ENCODE measurements around the gene MEGF11. TPM values are rescaled to one million over a fixed set of nuclear protein-coding genes. Genes with fewer than 3 reads are reported as not detected.

MEGF11 gene
- total RNA-seq, 1 experiment from 2014 or later = not detected

- Histone ChIP-seq H3K4me2 (ENCODE audit: low read depth, low read length, poor library complexity, severe bottlenecking) (no peak overlapping the region), H3K27ac (ENCODE audit: low read length) (no peak overlapping the region), H3K4me3 (ENCODE audit: low read length) (no peak overlapping the region), H4K20me1 (ENCODE audit: insufficient read depth, low read depth, low read length) (no peaks in the 10 kb centered on the region), H3K36me3 (ENCODE audit: insufficient read depth, low read length) (no peaks in the 10 kb centered on the region), H3K79me2 (ENCODE audit: low read length) (no peaks in the 10 kb centered on the region), H3K9me3 (ENCODE audit: low read length) (no peaks in the 10 kb centered on the region), H3K9ac (ENCODE audit: low read length) (no peak overlapping the region), H3K27me3 (ENCODE audit: low read length) (no peaks in the 10 kb centered on the region), H3K9me2 (replicated peaks; ENCODE audit: insufficient read depth, low read length) (no peaks in the 10 kb centered on the region), H3K4me1 (ENCODE audit: low read length) (no peaks in the 10 kb centered on the region), H2AFZ (ENCODE audit: low read length) (no peak overlapping the region)
- DNase-seq = no peak
Observed at GRCh38 chr15:66142285-66142684, 111.3 kb downstream of the MEGF11 start.

GRCh38 chr15:66139591-66140207, 113.9 kb downstream of the MEGF11 start:
- no peak overlapping the region for H3K4me3 ChIP-seq (ENCODE audit: low read length)
- no peaks in the 10 kb centered on the region for H4K20me1 ChIP-seq (ENCODE audit: insufficient read depth, low read depth, low read length)
- H2AFZ ChIP-seq (ENCODE audit: low read length) = no peak overlapping the region
- H3K9me2 ChIP-seq (replicated peaks; ENCODE audit: insufficient read depth, low read length) = no peaks in the 10 kb centered on the region
- no peak overlapping the region for H3K27ac ChIP-seq (ENCODE audit: low read length)
- H3K36me3 ChIP-seq (ENCODE audit: insufficient read depth, low read length) = no peaks in the 10 kb centered on the region
- no peak overlapping the region for H3K4me2 ChIP-seq (ENCODE audit: low read depth, low read length, poor library complexity, severe bottlenecking)
- no peak for DNase-seq
- no peak overlapping the region for H3K9ac ChIP-seq (ENCODE audit: low read length)
- no peaks in the 10 kb centered on the region for H3K79me2 ChIP-seq (ENCODE audit: low read length)
- H3K4me1 ChIP-seq (ENCODE audit: low read length) = no peaks in the 10 kb centered on the region
- H3K9me3 ChIP-seq (ENCODE audit: low read length) = no peaks in the 10 kb centered on the region
- no peaks in the 10 kb centered on the region for H3K27me3 ChIP-seq (ENCODE audit: low read length)

GRCh38 chr15:66138892-66139590, 114.5 kb downstream of the MEGF11 start:
- Histone ChIP-seq H3K9ac (ENCODE audit: low read length) (no peak overlapping the region), H2AFZ (ENCODE audit: low read length) (no peak overlapping the region), H3K9me2 (replicated peaks; ENCODE audit: insufficient read depth, low read length) (no peaks in the 10 kb centered on the region), H4K20me1 (ENCODE audit: insufficient read depth, low read depth, low read length) (no peaks in the 10 kb centered on the region), H3K27ac (ENCODE audit: low read length) (no peak overlapping the region), H3K27me3 (ENCODE audit: low read length) (no peaks in the 10 kb centered on the region), H3K4me1 (ENCODE audit: low read length) (no peaks in the 10 kb centered on the region), H3K4me3 (ENCODE audit: low read length) (no peak overlapping the region), H3K36me3 (ENCODE audit: insufficient read depth, low read length) (no peaks in the 10 kb centered on the region), H3K79me2 (ENCODE audit: low read length) (no peaks in the 10 kb centered on the region), H3K9me3 (ENCODE audit: low read length) (no peaks in the 10 kb centered on the region), H3K4me2 (ENCODE audit: low read depth, low read length, poor library complexity, severe bottlenecking) (no peak overlapping the region)
- DNase-seq = no peak

- H3K79me2 ChIP-seq (ENCODE audit: low read length) = no peaks in the 10 kb centered on the region
- DNase-seq = no peak
- no peak overlapping the region for H2AFZ ChIP-seq (ENCODE audit: low read length)
- H3K4me3 ChIP-seq (ENCODE audit: low read length) = no peak overlapping the region
- H3K27me3 ChIP-seq (ENCODE audit: low read length) = no peaks in the 10 kb centered on the region
- H3K9me3 ChIP-seq (ENCODE audit: low read length) = no peaks in the 10 kb centered on the region
- H3K4me1 ChIP-seq (ENCODE audit: low read length) = no peaks in the 10 kb centered on the region
- H3K4me2 ChIP-seq (ENCODE audit: low read depth, low read length, poor library complexity, severe bottlenecking) = no peak overlapping the region
- no peak overlapping the region for H3K27ac ChIP-seq (ENCODE audit: low read length)
- H3K9ac ChIP-seq (ENCODE audit: low read length) = no peak overlapping the region
- H3K36me3 ChIP-seq (ENCODE audit: insufficient read depth, low read length) = no peaks in the 10 kb centered on the region
- no peaks in the 10 kb centered on the region for H4K20me1 ChIP-seq (ENCODE audit: insufficient read depth, low read depth, low read length)
- H3K9me2 ChIP-seq (replicated peaks; ENCODE audit: insufficient read depth, low read length) = no peaks in the 10 kb centered on the region
Observed at GRCh38 chr15:66138096-66138783, 115.3 kb downstream of the MEGF11 start.

- Histone ChIP-seq H3K79me2 (ENCODE audit: low read length) (no peaks in the 10 kb centered on the region), H3K36me3 (ENCODE audit: insufficient read depth, low read length) (no peaks in the 10 kb centered on the region), H3K9me2 (replicated peaks; ENCODE audit: insufficient read depth, low read length) (no peaks in the 10 kb centered on the region), H3K27ac (ENCODE audit: low read length) (no peak overlapping the region), H3K27me3 (ENCODE audit: low read length) (no peaks in the 10 kb centered on the region), H3K9ac (ENCODE audit: low read length) (no peak overlapping the region), H3K4me1 (ENCODE audit: low read length) (no peaks in the 10 kb centered on the region), H4K20me1 (ENCODE audit: insufficient read depth, low read depth, low read length) (no peaks in the 10 kb centered on the region), H2AFZ (ENCODE audit: low read length) (no peak overlapping the region), H3K4me3 (ENCODE audit: low read length) (no peak overlapping the region), H3K4me2 (ENCODE audit: low read depth, low read length, poor library complexity, severe bottlenecking) (no peak overlapping the region), H3K9me3 (ENCODE audit: low read length) (no peaks in the 10 kb centered on the region)
- no peak for DNase-seq
Observed at GRCh38 chr15:66136948-66137347, 116.6 kb downstream of the MEGF11 start.

- H3K27me3 ChIP-seq (ENCODE audit: low read length) = no peaks in the 10 kb centered on the region
- H3K4me3 ChIP-seq (ENCODE audit: low read length) = no peak overlapping the region
- H3K27ac ChIP-seq (ENCODE audit: low read length) = no peak overlapping the region
- no peaks in the 10 kb centered on the region for H4K20me1 ChIP-seq (ENCODE audit: insufficient read depth, low read depth, low read length)
- no peaks in the 10 kb centered on the region for H3K4me1 ChIP-seq (ENCODE audit: low read length)
- H3K9ac ChIP-seq (ENCODE audit: low read length) = no peak overlapping the region
- DNase-seq = no peak
- H2AFZ ChIP-seq (ENCODE audit: low read length) = no peak overlapping the region
- H3K36me3 ChIP-seq (ENCODE audit: insufficient read depth, low read length) = no peaks in the 10 kb centered on the region
- no peaks in the 10 kb centered on the region for H3K79me2 ChIP-seq (ENCODE audit: low read length)
- H3K4me2 ChIP-seq (ENCODE audit: low read depth, low read length, poor library complexity, severe bottlenecking) = no peak overlapping the region
- no peaks in the 10 kb centered on the region for H3K9me2 ChIP-seq (replicated peaks; ENCODE audit: insufficient read depth, low read length)
- no peaks in the 10 kb centered on the region for H3K9me3 ChIP-seq (ENCODE audit: low read length)
Observed at GRCh38 chr15:66135664-66136063, 117.9 kb downstream of the MEGF11 start.

- no peaks in the 10 kb centered on the region for H3K27me3 ChIP-seq (ENCODE audit: low read length)
- no peaks in the 10 kb centered on the region for H3K36me3 ChIP-seq (ENCODE audit: insufficient read depth, low read length)
- H3K9me3 ChIP-seq (ENCODE audit: low read length) = no peaks in the 10 kb centered on the region
- no peak overlapping the region for H3K4me2 ChIP-seq (ENCODE audit: low read depth, low read length, poor library complexity, severe bottlenecking)
- no peaks in the 10 kb centered on the region for H4K20me1 ChIP-seq (ENCODE audit: insufficient read depth, low read depth, low read length)
- no peak overlapping the region for H2AFZ ChIP-seq (ENCODE audit: low read length)
- H3K27ac ChIP-seq (ENCODE audit: low read length) = no peak overlapping the region
- H3K4me1 ChIP-seq (ENCODE audit: low read length) = no peaks in the 10 kb centered on the region
- H3K79me2 ChIP-seq (ENCODE audit: low read length) = no peaks in the 10 kb centered on the region
- H3K9ac ChIP-seq (ENCODE audit: low read length) = no peak overlapping the region
- no peak overlapping the region for H3K4me3 ChIP-seq (ENCODE audit: low read length)
- DNase-seq = no peak
- H3K9me2 ChIP-seq (replicated peaks; ENCODE audit: insufficient read depth, low read length) = no peaks in the 10 kb centered on the region
Observed at GRCh38 chr15:66134284-66134683, 119.3 kb downstream of the MEGF11 start.

GRCh38 chr15:66133247-66133885, 120.2 kb downstream of the MEGF11 start:
- Histone ChIP-seq H3K4me3 (ENCODE audit: low read length) (no peak overlapping the region), H3K9ac (ENCODE audit: low read length) (no peak overlapping the region), H3K36me3 (ENCODE audit: insufficient read depth, low read length) (no peaks in the 10 kb centered on the region), H3K27ac (ENCODE audit: low read length) (no peak overlapping the region), H4K20me1 (ENCODE audit: insufficient read depth, low read depth, low read length) (no peaks in the 10 kb centered on the region), H3K4me1 (ENCODE audit: low read length) (no peaks in the 10 kb centered on the region), H3K27me3 (ENCODE audit: low read length) (no peaks in the 10 kb centered on the region), H3K9me3 (ENCODE audit: low read length) (no peaks in the 10 kb centered on the region), H3K79me2 (ENCODE audit: low read length) (no peaks in the 10 kb centered on the region), H3K4me2 (ENCODE audit: low read depth, low read length, poor library complexity, severe bottlenecking) (no peak overlapping the region), H2AFZ (ENCODE audit: low read length) (no peak overlapping the region), H3K9me2 (replicated peaks; ENCODE audit: insufficient read depth, low read length) (no peaks in the 10 kb centered on the region)
- no peak for DNase-seq

All from Karpas-422 (cell line).